Measurements from ENCODE around the gene MRPL20.

The MRPL20 gene

DNA sequence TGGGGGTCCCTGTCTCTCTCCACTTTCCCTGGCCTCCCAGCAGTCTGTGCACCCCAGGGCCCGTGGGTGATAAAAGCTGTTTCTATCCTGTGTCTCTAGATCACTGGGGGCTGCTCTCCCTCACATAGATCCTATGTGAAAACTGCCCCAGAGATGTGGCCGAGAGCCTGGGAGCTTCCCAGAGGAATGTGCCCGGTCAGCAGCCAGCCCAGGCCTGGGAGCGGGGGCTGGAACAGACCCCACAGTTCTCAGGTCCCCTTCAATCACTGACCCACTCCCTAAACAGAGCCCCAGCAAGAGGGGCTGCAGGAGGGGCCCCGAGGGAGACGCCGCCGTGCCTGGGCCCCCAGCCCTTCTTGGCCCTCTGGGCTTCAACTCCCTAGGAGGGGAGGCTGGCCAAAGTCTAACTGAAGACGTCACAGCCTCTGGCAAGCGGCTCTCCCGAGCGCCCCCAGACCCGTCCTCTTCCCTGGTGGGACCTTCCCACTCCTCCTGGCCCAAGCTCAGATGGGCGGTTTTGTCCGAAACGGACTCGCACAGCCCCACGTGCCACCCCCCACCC lies 49.1 kb downstream of the MRPL20 start:
- Histone ChIP-seq H3K9me3 (ENCODE audit: insufficient read depth, low read depth, low read length) (no peaks in the 10 kb centered on the region), H3K36me3 (ENCODE audit: control insufficient read depth in 1 of 2, insufficient read depth in 2 of 2, low read length in 2 of 2) (peaks cover 20 to 22% of the 10 kb centered on the region in 2 experiments), H3K4me3 (ENCODE audit: low read depth, low read length) (peak overlapping the region; percentile 69), H2BK5ac (ENCODE audit: low read depth, low read length, poor library complexity) (peak overlapping the region; percentile 95), H3K18ac (ENCODE audit: low read length) (peak overlapping the region; percentile 92), H3K27ac (ENCODE audit: low read depth, low read length) (peak overlapping the region; percentile 97), H3K79me1 (ENCODE audit: low read length) (peaks cover 48% of the 10 kb centered on the region), H2BK120ac (ENCODE audit: insufficient read depth, low read length, poor library complexity) (peak overlapping the region; percentile 99), H3K4me1 (ENCODE audit: control insufficient read depth in 1 of 2, insufficient read depth in 2 of 2, low read length in 2 of 2) (peaks cover 38 to 44% of the 10 kb centered on the region in 2 experiments), H3K27me3 (ENCODE audit: insufficient read depth, low read length) (peaks cover 9% of the 10 kb centered on the region), H4K91ac (ENCODE audit: low read depth, low read length) (peak overlapping the region; percentile 91), H3K4me2 (ENCODE audit: low read length) (peak overlapping the region; percentile 61), H2BK12ac (ENCODE audit: low read length) (peak overlapping the region; percentile 37), H3K79me2 (ENCODE audit: control insufficient read depth, insufficient read depth, low read length, poor library complexity) (peaks cover 24% of the 10 kb centered on the region), H2AK5ac (ENCODE audit: low read length) (peak overlapping the region; percentile 59), H2AFZ (ENCODE audit: insufficient read depth, low read length, poor library complexity) (no peak overlapping the region), H3K14ac (ENCODE audit: low read length) (peak overlapping the region; percentile 85), H4K8ac (ENCODE audit: low read depth, low read length) (peak overlapping the region; percentile 21), H3K23ac (ENCODE audit: low read length) (no peak overlapping the region), H4K12ac (ENCODE audit: low read depth, low read length) (peak overlapping the region; percentile 70), H3K9ac (ENCODE audit: low read length) (peak overlapping the region; percentile 69), H3K4ac (ENCODE audit: low read depth, low read length) (peak overlapping the region; percentile 93)
- WGBS (ENCODE audit: extremely low coverage, insufficient coverage, insufficient read length), result no CpG with 5 or more reads among the region's 18 CpGs
- DNase-seq, result peak in 1 of 2 donors; percentile 33

DNA sequence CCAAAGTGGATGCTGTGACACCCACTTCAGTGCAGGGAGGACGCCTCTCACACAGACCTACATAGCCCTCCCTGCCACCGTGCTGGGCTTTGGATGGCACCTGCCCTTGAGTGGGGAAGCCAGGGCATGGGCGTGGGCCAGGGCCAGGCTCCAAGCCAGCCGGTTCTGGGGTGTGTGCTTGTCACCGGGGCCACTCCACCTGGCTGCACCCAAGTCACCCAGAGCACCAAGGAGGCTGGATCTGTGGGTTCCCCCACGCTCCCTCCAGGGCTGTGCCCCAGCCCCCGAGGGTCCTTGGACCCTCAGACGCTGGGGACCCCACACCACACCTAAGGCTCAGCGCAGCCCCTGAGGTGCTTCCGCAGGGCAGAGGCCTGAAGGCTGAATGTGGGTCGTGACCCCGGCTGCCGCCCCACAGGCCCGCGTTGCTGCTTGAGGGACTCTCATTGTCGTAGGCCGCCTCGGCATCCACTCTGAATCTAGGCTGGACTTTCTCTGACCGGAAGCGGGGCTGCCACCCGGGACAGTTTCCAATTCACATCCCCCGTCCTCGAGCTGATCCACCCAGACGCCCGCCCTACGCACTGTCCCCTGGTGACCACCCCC lies 50.2 kb downstream of the MRPL20 start:
- H3K79me1 ChIP-seq (ENCODE audit: low read length), result peaks cover 45% of the 10 kb centered on the region
- H3K4me3 ChIP-seq (ENCODE audit: low read depth, low read length), result peak overlapping the region; percentile 64
- H2BK12ac ChIP-seq (ENCODE audit: low read length), result no peak overlapping the region
- H3K27me3 ChIP-seq (ENCODE audit: insufficient read depth, low read length), result peaks cover 9% of the 10 kb centered on the region
- no peak overlapping the region for H3K23ac ChIP-seq (ENCODE audit: low read length)
- H3K4ac ChIP-seq (ENCODE audit: low read depth, low read length), result peak overlapping the region; percentile 63
- H2AFZ ChIP-seq (ENCODE audit: insufficient read depth, low read length, poor library complexity), result no peak overlapping the region
- peaks cover 30% of the 10 kb centered on the region in 2 experiments for H3K36me3 ChIP-seq (ENCODE audit: control insufficient read depth in 1 of 2, insufficient read depth in 2 of 2, low read length in 2 of 2)
- peak overlapping the region; percentile 79 for H2AK5ac ChIP-seq (ENCODE audit: low read length)
- H3K9ac ChIP-seq (ENCODE audit: low read length), result no peak overlapping the region
- no peak overlapping the region for H4K8ac ChIP-seq (ENCODE audit: low read depth, low read length)
- peak overlapping the region; percentile 35 for H2BK120ac ChIP-seq (ENCODE audit: insufficient read depth, low read length, poor library complexity)
- WGBS (ENCODE audit: extremely low coverage, insufficient coverage, insufficient read length), result no CpG with 5 or more reads among the region's 26 CpGs
- H3K4me1 ChIP-seq (ENCODE audit: control insufficient read depth in 1 of 2, insufficient read depth in 2 of 2, low read length in 2 of 2), result peaks cover 47 to 49% of the 10 kb centered on the region in 2 experiments
- peak overlapping the region; percentile 29 for H4K91ac ChIP-seq (ENCODE audit: low read depth, low read length)
- H3K9me3 ChIP-seq (ENCODE audit: insufficient read depth, low read depth, low read length), result no peaks in the 10 kb centered on the region
- H3K27ac ChIP-seq (ENCODE audit: low read depth, low read length), result no peak overlapping the region
- H3K79me2 ChIP-seq (ENCODE audit: control insufficient read depth, insufficient read depth, low read length, poor library complexity), result peaks cover 24% of the 10 kb centered on the region
- peak overlapping the region; percentile 37 for H3K14ac ChIP-seq (ENCODE audit: low read length)
- H3K18ac ChIP-seq (ENCODE audit: low read length), result peak overlapping the region; percentile 62
- DNase-seq, result no peak
- H2BK5ac ChIP-seq (ENCODE audit: low read depth, low read length, poor library complexity), result peak overlapping the region; percentile 24
- H4K12ac ChIP-seq (ENCODE audit: low read depth, low read length), result no peak overlapping the region
- H3K4me2 ChIP-seq (ENCODE audit: low read length), result peak overlapping the region; percentile 61

DNA sequence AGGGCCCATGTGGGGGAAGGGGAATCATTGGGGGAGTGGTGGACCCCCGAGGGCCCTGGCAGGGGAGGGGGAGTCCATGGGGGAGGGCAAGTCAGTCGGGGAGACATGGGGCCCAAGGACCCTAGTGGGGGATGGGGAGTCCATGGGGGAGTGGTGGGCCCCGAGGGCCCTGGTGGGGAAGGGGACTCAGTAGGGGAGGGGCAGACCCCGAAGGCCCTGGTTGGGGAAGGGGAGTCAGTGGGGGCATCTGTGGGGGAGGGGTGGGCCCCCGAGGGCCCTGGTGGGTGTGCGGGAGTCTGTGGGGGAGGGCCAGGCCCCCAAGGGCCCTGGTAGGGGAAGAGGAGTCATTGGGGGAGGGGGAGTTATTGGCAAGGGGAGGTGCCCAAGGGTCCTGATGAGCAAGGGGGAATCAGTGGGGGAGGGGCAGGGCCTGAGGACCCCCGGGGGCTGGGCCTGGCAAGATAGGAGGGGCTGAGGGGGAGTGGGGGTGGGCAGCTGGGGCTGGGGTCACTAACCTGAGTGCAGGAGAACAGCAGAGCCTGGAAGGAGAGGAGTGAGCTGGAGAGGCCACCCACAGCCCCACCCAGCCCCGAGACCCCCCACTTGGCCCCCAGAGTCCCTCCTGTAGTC lies 50.8 kb downstream of the MRPL20 start:
- no peak overlapping the region for H4K8ac ChIP-seq (ENCODE audit: low read depth, low read length)
- H3K23ac ChIP-seq (ENCODE audit: low read length), result no peak overlapping the region
- H3K4me1 ChIP-seq (ENCODE audit: control insufficient read depth in 1 of 2, insufficient read depth in 2 of 2, low read length in 2 of 2), result peaks cover 44 to 52% of the 10 kb centered on the region in 2 experiments
- peak overlapping the region; percentile 61 for H3K4me2 ChIP-seq (ENCODE audit: low read length)
- no peaks in the 10 kb centered on the region for H3K9me3 ChIP-seq (ENCODE audit: insufficient read depth, low read depth, low read length)
- H2BK12ac ChIP-seq (ENCODE audit: low read length), result no peak overlapping the region
- no peak overlapping the region for H4K12ac ChIP-seq (ENCODE audit: low read depth, low read length)
- no peak overlapping the region for H2BK5ac ChIP-seq (ENCODE audit: low read depth, low read length, poor library complexity)
- H2AK5ac ChIP-seq (ENCODE audit: low read length), result no peak overlapping the region
- H4K91ac ChIP-seq (ENCODE audit: low read depth, low read length), result no peak overlapping the region
- H3K4me3 ChIP-seq (ENCODE audit: low read depth, low read length), result no peak overlapping the region
- no peak overlapping the region for H3K9ac ChIP-seq (ENCODE audit: low read length)
- WGBS (ENCODE audit: extremely low coverage, insufficient coverage, insufficient read length), result no CpG with 5 or more reads among the region's 8 CpGs
- peaks cover 24% of the 10 kb centered on the region for H3K79me2 ChIP-seq (ENCODE audit: control insufficient read depth, insufficient read depth, low read length, poor library complexity)
- no peak overlapping the region for H2AFZ ChIP-seq (ENCODE audit: insufficient read depth, low read length, poor library complexity)
- peaks cover 9% of the 10 kb centered on the region for H3K27me3 ChIP-seq (ENCODE audit: insufficient read depth, low read length)
- H3K79me1 ChIP-seq (ENCODE audit: low read length), result peaks cover 43% of the 10 kb centered on the region
- no peak for DNase-seq
- H3K14ac ChIP-seq (ENCODE audit: low read length), result no peak overlapping the region
- no peak overlapping the region for H3K27ac ChIP-seq (ENCODE audit: low read depth, low read length)
- peaks cover 30 to 31% of the 10 kb centered on the region in 2 experiments for H3K36me3 ChIP-seq (ENCODE audit: control insufficient read depth in 1 of 2, insufficient read depth in 2 of 2, low read length in 2 of 2)
- H3K18ac ChIP-seq (ENCODE audit: low read length), result no peak overlapping the region
- no peak overlapping the region for H2BK120ac ChIP-seq (ENCODE audit: insufficient read depth, low read length, poor library complexity)
- no peak overlapping the region for H3K4ac ChIP-seq (ENCODE audit: low read depth, low read length)

DNA sequence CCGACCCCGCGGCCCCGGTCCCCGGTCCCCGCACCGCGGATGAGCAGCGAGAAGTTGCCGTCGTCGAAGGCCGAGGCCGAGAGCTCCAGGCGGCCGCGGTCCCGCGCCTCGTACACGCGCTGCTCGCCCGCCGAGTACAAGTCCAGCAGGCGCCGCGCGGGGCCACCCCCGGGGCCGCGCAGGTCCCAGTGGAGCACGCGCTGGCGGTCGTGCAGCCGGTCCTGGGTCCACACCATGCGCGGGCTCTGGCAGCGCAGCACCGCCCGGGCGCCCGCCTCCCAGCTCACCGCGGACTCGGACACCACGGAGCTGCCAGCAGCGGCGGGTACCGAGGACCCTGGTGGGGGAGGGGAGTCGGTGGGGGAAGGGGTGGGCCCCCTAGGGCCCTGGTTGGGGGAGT lies 51.7 kb downstream of the MRPL20 start:
- no peak overlapping the region for H3K27ac ChIP-seq (ENCODE audit: low read depth, low read length)
- no peak overlapping the region for H2BK120ac ChIP-seq (ENCODE audit: insufficient read depth, low read length, poor library complexity)
- no peaks in the 10 kb centered on the region for H3K9me3 ChIP-seq (ENCODE audit: insufficient read depth, low read depth, low read length)
- peaks cover 38 to 45% of the 10 kb centered on the region in 2 experiments for H3K4me1 ChIP-seq (ENCODE audit: control insufficient read depth in 1 of 2, insufficient read depth in 2 of 2, low read length in 2 of 2)
- peaks cover 21% of the 10 kb centered on the region for H3K79me2 ChIP-seq (ENCODE audit: control insufficient read depth, insufficient read depth, low read length, poor library complexity)
- peaks cover 35% of the 10 kb centered on the region for H3K79me1 ChIP-seq (ENCODE audit: low read length)
- H3K27me3 ChIP-seq (ENCODE audit: insufficient read depth, low read length), result peaks cover 9% of the 10 kb centered on the region
- H3K4me3 ChIP-seq (ENCODE audit: low read depth, low read length), result no peak overlapping the region
- no peak overlapping the region for H3K4ac ChIP-seq (ENCODE audit: low read depth, low read length)
- no peak overlapping the region for H2AK5ac ChIP-seq (ENCODE audit: low read length)
- peaks cover 30 to 31% of the 10 kb centered on the region in 2 experiments for H3K36me3 ChIP-seq (ENCODE audit: control insufficient read depth in 1 of 2, insufficient read depth in 2 of 2, low read length in 2 of 2)
- H4K8ac ChIP-seq (ENCODE audit: low read depth, low read length), result no peak overlapping the region
- H2BK12ac ChIP-seq (ENCODE audit: low read length), result no peak overlapping the region
- H2AFZ ChIP-seq (ENCODE audit: insufficient read depth, low read length, poor library complexity), result no peak overlapping the region
- H3K9ac ChIP-seq (ENCODE audit: low read length), result no peak overlapping the region
- H4K91ac ChIP-seq (ENCODE audit: low read depth, low read length), result no peak overlapping the region
- H3K23ac ChIP-seq (ENCODE audit: low read length), result no peak overlapping the region
- peak overlapping the region; percentile 64 for H3K18ac ChIP-seq (ENCODE audit: low read length)
- no peak overlapping the region for H4K12ac ChIP-seq (ENCODE audit: low read depth, low read length)
- no CpG with 5 or more reads among the region's 52 CpGs for WGBS (ENCODE audit: extremely low coverage, insufficient coverage, insufficient read length)
- peak overlapping the region; percentile 41 for H3K4me2 ChIP-seq (ENCODE audit: low read length)
- peak; percentile 51 to 57 for DNase-seq
- no peak overlapping the region for H2BK5ac ChIP-seq (ENCODE audit: low read depth, low read length, poor library complexity)
- no peak overlapping the region for H3K14ac ChIP-seq (ENCODE audit: low read length)

All from trophoblast cell (in vitro differentiated cells and primary cell).